Activated naive CD4-positive, alpha-beta T cell (primary cell): ENCODE results near the gene NR2F1-AS1.

Experiments used
- DNase-seq, 4 experiments: peaks; one replicate each; lab custom pipeline; 2025; lab: John Stamatoyannopoulos, UW

NR2F1-AS1 gene

DNA sequence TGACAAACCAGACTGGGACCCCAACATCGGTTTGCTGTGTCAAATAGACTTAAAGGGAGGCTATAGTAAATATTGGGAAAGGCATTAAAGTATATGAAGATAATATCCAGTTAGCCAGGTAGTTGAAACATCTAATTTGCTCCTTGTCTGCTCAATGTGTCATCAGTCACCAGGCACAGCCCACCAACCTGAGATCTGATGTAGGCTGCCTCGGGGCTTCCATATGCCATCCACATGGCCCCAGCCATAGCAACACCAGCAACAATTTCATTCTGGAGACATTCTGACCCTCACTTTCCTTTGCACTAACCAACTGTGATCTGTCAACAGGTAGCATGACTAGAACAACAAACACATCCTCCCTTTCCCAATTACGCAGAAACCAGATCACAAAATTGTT, 196.0 kb downstream of the NR2F1-AS1 start:
- DNase-seq, result no peak

DNA sequence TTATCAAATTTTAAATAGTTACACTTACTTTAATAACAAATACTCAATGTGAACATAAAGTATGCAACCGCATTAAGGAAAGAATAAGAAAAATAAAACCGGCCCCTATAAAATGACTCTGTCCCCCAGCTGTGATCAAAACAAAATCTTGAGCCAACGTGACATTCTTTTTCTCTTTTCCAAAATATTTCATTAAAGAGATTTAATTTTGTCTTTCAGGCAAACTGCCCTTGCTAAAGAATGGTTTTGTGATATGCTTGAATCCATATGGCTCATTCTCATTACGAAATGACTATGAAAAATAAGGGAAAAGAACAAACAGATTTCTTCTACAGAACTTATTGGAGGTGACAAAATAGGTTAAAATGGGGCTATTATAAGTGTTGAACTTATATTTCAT, 197.0 kb downstream of the NR2F1-AS1 start:
- DNase-seq, result no peak

DNA sequence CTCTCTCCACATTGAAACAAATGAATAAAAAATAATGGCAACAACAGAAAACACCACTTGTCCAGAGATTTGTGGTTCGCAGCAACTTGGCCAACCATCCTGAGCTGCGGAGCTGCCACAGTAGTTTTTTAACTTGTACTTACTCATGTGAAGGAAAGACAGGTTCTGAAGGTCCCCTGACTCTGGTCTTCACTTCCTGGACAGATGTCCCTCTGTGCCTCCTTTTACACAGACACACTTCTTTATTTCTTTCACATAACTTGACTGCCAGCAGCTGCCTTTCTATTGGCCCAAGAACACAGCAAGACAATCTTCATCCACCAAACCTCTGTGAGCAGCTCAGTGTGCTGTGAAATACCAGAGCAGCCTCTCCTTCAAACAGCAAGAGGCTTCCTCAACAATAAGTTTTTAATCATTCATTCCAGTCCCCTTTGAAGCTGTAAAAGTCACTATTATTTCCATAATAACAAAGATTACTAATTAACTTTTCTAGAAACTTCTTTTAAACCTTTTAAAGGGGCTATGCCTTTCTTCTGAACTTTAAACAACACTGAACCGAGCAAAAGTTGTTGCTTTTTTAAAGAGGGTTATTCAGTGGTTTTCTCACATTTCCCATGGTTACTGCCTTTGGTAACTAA, 198.7 kb downstream of the NR2F1-AS1 start:
- no peak for DNase-seq

DNA sequence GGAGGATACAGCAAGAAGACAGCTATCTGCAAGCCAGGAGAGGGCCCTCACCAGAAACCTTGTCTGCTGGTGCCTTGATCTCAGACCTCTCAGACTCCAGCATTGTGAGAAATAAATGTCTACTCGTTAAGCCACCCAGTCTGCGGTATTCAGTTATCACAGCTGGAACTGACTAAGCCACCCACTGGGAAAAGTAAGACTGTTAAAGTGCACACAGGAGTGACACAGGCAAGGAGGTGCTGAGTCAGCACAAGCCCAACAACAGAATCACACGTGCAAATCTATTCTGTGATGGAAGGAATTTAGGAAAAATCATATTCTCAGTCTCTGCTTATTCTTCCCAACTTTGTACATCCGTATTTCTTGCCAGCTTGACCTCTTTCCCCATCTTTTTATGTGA, 200.0 kb downstream of the NR2F1-AS1 start:
- DNase-seq, result no peak

DNA sequence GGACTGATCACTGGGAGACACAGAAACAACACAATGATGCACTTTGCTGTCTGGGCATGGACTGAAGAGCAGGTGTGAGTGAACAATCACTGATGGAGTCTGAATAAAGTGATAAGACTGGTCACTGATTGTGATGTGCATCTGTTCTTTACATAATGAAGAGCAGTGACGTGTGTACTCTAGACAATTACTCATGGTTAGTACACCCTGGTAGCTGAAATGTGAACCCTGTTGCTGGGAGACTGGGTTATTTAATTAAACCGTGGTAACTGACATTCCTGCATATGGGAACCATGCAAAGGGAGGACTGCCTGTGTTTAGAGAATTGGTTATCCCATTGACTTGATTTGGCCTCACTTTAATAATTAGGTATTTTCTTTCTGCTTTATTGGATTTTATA, 202.9 kb downstream of the NR2F1-AS1 start:
- no peak for DNase-seq

DNA sequence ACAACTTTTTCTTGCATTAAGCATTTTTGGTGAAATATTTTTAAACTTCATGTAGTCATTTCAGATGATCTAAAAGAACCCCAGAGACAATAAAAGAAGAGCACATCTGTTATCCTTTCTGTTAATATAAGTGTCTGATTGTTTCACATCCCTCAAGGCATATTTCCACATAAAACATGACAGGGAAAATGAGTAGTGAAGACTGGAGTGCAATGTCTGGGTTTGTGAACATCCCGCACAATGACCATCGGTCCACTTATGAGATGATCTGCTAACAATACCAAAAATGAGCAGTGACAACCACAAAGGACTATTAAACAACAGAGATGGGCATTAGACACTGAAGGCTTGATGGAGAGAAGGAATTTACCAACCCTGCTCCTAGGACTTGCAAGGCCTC, 209.1 kb downstream of the NR2F1-AS1 start:
- DNase-seq, result no peak

DNA sequence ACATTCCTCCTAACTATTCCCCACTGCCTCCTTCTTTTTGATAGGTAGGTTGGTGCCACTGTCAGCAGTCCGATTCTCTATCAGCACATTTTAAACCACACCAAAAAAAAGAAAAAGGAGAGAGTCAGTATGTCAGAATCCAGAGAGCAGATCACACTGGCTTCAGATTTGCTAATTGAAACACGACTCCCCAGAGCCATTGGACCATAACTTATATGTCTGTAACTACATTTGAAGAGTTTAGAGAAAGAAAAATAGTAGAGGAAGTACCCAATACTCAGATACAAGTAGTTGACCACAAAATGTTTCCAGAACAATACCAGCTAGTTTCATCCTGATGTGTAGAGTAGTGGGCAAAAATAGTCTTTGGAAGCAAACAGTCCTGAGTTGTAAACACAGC, 216.6 kb downstream of the NR2F1-AS1 start:
- no peak for DNase-seq

DNA sequence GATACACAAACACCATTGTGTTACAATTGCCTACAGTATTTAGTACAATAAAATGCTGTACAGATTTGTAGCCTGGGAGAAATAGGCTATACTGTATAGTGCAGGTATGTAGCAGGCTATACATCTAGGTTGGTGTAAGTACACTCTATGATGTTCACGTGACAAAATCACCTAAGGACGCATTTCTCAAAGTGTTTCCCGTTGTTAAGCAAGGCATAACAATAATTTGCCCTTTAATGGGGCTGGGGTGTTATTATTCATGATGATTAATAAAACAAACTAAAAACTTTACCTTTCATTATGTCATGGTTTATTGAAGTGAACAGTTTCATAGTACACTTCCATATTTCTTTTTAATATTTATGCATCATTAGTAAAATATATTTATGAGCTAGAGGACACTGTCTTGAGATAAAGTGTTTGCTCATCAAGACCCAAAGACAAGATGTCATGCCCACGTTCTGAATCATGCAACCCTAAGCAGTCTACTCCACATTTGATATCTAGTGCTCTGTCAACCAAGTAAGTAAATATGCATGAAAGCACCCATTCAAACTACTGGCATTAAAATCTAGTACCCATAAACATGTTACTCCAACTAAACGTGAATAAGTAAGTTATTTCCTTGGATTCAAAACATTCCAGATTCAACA, 220.5 kb downstream of the NR2F1-AS1 start:
- DNase-seq, result no peak

DNA sequence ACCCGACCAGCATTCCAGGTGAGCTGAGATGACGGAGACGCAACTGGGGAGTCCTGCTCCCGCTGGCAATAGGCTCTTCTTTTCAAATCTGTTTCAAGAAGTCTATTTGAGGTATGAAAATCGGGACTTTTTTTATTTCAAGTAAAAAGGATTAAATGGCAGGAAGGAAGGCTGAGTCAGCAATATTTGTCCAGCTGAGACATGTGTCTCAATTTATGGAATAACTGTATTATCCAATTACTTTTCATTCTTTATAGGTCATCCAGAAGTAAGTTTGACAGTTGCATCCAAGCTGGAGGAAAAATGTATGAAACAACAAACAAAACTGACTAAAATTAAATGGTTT, 221.1 kb downstream of the NR2F1-AS1 start:
- DNase-seq, result no peak
